Measurements from ENCODE around the gene IL1RAP.
"Not testable (repeated sequence)": the region's sequence is repeated elsewhere in the genome, so short reads cannot be mapped to it uniquely, and the experiment has no call there.

The IL1RAP gene

DNA sequence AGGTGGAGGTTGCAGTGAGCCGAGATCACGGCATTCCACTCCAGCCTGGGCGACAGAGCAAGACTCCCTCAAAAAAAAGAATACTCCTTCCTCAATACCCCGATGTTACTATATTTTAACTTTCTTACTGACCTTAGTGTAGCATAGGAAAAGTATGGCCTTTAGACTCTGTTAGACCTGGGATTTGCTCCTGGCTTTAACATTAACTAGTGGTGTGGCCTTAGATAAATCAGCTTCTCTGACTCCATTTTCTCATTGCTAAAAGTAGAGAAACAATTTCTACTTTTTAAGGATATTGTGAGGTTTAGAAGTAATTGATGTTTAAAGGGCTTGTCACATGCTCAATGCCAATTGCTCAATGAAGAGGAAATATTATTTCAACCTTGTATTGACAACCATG is 7.6 kb upstream of the IL1RAP start:
- no peak for DNase-seq (ENCODE audit: low read depth)

DNA sequence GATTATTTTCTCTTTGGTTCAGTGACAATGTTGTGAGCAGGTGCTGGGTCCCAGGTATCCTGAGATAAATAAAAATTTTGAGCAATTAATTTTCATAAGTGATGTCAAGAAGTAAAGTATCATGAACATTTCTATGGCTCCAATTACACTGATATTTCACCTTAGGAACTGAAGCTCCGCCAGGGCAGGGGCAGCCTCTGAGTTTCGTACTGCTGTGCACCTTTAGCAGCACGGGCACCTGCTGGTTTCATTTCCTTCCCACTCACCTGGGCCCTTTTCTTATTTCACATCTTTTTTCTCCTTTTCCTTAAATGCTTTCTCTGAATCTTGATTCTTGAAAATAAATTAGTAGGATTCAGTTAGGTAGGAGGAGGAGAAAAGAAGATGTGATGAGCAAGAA is 1.2 kb upstream of the IL1RAP start:
- no peak for DNase-seq (ENCODE audit: low read depth)

DNA sequence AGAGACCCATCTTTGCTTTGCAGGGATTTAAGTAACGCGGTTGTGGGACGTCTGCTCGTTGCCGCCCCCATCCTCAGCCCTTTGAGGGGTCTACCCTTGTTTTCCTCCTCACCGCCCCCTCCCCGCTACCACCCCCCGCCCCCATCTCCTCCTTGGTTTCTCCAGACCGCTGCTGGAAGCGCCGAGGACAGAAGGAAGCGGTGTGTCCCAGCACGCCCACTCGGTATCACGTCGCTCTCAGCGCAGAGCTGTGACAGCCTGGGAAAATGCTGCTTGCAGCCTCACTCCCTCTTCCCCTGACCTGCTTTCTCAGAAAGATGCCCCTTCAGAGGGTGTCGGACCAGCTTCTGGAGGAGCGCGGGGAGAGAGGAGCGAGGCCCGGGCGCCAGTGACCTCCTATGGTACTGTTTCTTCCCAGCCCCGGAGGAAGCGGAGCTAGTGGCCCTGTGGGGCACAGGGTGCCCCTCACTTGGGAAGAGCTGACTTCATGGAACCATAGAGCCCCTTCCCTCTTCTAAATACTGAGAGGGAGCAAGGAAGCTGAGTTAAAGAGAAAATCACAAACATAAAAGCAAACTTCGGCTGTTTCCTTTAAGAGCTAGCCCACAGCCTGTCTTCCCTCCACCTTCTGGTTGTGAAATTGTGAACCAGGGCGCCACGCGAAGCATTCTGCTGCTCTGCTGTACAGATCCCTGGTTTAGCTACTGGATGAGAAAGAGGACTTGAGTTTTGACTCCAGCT is 698 bp downstream of the IL1RAP start:
- DNase-seq (ENCODE audit: low read depth), result peak; percentile 53

DNA sequence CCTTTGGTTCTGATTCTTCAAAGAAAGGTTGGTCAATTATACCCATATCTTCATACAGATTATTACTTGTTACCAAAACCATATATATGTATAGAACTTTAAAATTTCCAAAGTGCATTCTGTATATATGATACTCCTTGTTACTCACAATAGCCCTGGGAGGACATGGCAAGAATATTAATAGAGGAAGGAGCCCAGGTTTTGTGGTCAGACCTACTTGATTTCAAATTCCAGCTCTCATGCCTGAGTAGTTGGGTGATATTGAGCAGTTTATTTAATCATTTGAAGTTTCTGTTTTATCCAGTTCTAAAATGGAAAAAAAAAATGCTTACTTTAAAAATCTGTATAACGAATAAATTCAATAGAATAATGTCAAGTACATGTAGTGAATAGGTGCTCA is 2.5 kb downstream of the IL1RAP start:
- no peak for DNase-seq (ENCODE audit: low read depth)

DNA sequence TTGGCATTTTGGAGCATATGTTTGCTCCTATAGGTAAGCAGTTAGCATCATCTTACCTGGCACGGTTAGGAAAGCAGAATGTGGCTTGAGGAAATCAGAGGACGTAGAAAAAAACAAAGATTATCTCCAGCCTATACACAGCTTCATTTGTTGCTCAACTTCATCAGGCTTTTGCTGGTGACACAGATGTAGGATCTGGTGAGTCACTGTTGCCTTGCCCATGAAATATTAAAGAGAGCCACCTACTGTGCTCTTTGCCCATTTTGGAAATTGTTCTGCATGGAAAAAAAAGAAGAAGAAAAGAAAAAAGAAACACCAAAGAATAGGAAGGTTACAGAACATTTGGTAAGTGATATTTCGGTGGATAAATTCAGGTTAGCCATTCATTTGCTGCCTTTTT is 3.8 kb downstream of the IL1RAP start:
- peak; percentile 58 for DNase-seq (ENCODE audit: low read depth)

DNA sequence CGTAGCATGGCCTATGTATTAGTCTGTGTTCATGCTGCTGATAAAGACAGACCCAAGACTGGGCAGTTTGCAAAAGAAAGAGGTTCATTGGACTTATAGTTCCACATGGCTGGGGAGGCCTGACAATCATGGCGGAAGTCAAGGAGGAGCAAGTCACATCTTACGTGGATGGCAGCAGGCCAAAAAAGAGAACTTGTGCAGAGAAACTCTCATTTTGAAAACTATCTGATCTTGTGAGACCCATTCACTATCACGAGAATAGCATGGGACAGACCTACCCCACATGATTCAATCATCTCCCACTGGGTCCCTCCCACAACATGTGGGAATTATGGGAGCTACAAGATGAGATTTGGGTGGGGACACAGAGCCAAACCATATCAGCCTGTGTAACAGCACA is 4.6 kb downstream of the IL1RAP start:
- DNase-seq (ENCODE audit: low read depth), result not testable (repeated sequence)

DNA sequence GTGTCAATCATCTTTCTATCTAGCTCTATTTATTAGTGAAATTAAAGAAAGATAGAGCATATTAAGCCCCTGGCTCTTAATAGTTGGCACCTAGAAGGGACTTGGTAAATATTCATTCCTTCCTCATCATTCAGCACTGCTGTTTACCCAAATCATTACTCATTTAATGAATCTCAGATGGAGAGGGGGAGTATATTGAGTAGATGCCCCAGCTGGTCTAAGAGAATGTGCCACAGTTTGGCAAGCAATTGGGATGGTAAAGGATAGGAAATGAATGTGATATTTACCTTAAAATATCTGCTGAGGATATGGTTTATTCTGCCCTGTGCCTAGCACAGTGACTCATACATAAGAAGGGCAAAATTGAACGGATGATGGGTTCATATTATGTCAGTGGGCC is 6.0 kb downstream of the IL1RAP start:
- peak; percentile 69 for DNase-seq (ENCODE audit: low read depth)

DNA sequence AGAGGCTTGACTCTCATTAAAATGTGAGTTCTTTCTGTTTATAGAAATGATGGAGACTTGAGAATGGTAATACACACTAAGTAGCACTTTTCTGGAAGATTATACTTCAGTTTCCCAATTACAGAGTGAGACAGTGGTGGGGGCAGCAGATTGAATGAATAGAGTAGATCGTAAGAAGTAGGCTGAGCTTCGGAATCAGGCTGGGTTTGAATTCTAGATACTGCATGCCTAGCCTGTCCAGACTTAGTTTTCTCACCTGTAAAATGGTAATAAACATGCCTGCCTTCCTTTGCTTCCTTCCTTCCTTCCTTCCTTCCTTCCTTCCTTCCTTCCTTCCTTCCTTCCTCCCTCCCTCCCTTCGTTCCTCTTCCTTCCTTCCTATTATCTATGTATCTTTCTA is 8.1 kb downstream of the IL1RAP start:
- no peak for DNase-seq (ENCODE audit: low read depth)

DNA sequence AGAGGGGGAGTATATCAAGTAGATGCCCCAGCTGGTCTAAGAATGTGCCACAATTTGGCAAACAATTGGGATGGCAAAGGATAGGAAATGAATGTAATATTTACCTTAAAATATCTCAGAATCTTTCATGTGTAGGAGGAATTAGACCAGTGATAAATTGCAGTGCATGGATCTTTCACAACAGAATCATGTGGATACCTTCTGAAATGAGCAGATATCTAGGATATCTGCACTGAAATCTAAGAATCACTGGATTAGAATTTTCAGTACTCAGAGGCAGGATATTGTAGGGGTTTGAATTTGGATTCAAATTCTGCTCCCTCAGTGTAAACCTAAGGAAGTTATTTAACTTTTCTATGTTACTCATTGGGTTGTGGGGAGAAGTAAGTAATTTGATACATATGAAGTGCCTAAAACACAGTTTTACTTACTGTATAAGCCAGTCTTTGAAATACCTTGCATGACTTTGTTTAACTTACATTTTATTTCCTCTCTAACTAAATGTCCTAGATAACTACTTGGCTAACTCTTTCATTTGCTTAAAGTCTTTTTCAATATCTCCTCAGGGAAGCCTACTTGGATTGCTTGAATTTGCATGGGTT is 8.8 kb downstream of the IL1RAP start:
- no peak for DNase-seq (ENCODE audit: low read depth)

DNA sequence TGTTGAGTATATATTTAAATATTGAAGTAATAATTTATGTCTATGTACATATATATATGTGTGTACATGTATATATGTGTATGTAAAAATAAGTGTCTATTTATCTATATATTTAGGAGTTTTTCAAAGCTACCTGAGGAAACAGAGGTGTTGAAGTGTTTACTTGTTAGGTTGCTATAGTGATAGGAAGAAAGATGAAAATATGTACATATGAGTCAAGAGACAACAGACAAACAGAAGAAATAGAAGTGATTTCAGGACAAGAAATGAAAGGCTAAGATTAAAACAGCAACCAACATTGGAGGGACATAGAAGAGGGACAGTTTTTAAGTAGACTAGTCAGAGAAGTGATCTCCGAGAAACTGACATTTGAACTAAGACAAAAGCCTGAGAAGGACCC is 11.1 kb downstream of the IL1RAP start:
- DNase-seq (ENCODE audit: low read depth), result no peak

DNA sequence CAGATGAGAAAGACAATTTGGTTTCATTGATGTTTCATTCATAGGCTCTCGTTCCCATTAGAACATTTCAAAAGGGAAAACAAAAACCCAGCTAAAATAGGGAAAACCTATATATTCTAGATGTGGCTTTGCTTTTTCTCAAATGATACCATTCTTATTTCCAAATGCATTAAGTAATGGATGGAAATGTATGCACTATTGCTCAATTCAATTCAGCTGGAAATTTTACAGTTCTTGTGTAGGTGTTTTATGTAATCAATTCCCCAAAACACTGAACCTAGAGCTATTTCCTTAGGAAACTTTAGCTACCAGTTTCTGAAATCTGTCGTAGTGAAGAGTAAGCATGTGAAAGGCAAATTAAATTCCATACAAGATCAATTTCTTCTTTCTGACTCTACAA is 11.7 kb downstream of the IL1RAP start:
- no peak for DNase-seq (ENCODE audit: low read depth)

DNA sequence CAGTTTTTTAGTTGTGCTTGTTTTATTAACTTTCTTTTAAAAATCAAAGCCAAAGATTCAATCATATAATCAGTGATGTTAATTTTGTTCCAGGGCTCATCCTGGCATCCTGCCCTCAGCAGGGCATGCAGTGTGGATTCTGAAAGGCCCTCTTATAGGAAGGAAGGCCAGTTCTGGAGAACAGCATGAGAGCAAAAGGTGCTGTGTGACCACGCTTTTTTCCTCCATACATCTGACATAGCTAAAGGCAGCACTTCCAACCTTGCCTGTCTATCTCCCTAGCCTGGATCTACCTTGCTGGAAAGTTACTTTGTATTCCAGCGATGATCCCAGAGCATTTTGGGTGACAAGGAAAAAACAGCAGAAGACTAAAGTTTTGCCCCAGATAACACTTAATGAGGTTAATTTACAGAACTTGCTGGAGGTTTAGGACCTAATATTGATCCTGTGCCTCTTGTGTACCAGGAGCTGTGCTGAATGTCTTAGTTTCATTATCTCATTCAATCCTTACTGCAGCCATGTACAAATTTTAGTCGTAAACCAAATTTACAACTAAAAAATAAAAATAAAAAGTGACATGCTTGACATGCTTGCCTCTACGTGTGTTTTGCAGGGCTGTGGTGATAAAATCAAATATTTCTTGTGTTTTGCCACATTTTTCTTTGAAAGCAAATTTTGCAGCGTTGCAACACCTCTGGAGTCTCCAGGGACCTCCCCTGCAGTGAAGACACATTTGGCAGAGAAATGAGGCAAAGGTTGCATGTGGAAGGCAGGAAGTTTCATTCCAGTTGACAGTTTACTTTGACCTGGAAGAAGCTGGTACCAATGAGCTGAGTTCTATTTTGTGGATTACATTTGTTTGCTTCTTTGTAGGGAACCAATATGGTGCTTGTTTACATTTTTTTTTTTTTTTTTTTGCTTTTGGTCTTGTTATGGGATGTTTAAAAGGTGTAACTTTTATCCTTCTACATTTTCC is 13.2 kb downstream of the IL1RAP start:
- DNase-seq (ENCODE audit: low read depth), result peak; percentile 75

DNA sequence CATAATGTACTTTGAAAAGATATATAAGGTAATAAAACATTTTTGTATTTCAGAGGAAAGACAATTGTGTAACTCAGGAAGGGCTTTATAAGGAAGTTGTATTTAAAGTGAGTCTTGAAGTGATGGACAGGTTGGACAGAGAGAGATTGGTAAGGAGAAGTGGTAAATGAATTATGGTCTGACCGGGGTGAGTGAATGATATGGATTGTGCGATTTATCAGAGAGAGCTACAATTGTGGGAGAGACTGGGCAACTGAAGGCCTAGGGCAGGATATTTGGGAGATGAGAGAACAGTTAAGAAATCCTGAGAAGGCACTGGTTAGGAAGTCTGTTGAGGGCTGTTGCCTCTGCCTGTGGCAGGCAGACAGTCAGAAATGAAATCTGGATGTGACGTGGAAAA is 14.8 kb downstream of the IL1RAP start:
- no peak for DNase-seq (ENCODE audit: low read depth)

DNA sequence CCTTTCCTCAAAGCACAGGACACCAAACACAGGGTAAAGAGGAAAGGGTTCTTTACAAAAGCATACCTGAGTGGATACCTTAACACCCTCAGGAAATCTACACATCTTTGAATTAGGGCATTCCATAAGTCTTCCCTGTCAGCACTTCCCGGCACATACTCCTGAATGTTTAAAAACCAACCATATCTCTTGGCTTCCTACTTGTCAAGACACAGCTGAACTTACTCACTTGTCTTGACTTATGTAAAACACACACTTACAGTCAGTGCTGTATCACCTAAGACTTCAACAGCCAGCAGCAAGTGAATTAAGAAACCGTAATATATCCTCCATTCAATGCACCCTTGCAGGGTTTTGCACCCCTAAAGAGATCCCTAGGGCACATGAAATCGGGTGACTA is 17.5 kb downstream of the IL1RAP start:
- no peak for DNase-seq (ENCODE audit: low read depth)

DNA sequence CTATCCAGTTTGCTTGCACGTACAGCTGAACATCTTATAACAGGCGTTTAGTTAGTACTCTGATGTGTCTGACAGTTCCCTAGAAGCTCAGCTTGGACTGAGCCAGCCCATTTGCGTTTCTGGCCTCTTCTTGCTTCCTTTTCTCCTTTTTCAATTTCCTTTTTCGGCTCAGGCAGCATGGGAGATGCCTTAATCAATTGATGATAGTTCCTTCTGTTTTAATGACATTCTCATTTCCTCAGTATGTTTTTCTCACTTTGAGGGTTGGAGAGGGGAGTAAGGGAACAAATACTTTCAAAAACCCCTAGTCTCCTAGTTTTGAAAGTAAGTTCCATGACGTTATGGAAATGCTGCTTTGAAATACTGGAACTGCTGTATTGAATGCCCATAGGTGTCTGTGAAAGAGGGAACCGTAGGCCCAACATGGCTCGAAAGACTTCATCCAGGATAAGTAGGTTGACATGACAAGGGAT is 18.9 kb downstream of the IL1RAP start:
- DNase-seq (ENCODE audit: low read depth), result no peak

DNA sequence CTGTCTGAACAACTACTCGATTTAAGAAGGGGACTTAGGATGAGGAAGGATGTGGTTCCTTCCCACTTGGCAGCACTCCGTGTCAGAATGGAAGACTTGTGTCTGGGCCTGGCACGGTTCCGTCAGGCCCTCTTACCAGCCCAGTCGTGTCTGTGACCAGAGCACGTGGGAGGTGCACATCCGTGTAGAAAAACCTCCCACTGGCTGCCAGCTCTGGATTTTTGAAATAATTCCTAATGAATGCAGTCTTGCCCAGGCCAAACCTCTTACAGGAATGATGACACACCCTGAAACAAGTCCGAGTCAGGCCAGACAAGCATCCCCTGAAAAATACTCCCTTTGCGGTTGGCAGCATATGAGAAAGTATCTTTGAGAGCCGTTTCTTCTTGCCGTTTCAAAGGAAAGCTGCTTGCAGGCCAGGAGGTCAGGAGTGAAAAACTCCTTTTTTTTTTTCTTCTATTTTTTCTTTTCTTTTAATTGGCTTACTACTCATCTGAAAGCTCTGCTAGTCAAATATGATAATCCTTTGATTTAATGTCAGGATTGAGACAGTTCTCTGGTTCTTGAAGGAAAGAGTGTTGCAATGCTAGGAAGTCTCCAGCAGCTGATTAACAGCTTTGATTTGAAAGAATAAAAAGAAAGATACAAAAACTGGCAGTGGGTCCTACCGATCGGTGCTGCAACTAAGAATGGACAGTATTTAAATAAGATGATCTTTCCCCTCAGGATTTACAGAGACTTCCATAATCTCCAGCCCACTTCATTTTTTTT is 19.8 kb downstream of the IL1RAP start:
- DNase-seq (ENCODE audit: low read depth), result peak; percentile 95

DNA sequence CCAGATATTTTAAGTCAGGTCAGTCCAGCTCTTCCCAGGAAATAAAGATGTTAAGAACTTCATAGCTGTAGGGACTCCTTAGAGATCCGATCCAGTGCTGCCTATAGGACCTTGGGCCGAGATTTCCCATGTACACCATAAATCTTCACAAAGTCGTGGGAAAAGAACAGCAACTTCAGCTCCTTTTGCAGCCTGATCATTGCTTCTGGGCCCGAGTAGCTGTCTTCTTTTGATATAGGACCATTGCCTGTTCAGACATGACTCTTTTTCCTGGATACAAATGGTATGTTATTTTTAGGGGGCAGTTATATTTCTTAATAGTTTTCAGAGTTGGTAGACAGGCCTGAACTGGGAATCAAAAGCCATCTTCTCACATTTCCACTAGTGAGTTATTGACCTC is 20.5 kb downstream of the IL1RAP start:
- DNase-seq (ENCODE audit: low read depth), result no peak

DNA sequence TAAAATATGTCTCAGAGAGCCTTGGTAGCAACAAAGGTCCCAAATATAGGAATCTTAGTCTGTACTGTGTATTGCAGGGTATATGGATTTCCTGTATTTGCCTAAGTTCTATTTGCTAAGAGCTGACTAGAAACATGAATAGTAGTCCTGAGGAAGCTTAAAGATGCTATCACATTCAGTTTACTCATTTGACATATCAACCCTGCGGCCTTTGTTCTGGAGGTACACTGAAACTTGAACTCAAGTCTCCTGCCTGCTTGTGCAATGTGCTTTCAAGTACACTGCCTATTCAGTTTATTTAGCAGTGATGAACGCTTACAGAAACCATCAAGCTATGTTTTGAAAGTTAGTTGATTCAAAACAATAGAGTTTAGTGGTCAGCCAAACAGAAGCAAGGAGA is 21.1 kb downstream of the IL1RAP start:
- DNase-seq (ENCODE audit: low read depth), result no peak

DNA sequence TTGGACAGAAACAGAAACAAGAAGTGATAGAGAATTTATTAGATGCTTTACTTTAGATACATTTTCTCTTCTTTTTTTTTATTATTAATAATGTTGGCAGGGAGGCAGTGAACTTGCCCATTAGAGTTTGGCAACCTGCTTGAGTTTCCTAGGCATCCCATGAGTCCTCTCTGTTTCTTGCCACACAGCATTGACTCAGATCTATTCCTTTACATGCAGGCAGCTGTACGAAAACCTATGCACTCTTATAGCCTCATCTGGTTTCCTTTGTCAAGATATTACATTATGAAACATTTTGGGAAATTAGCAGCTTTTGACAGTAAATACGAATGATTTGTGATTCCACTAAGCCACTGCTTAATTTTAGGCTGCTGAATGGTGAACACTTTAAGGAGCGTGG is 23.3 kb downstream of the IL1RAP start:
- DNase-seq (ENCODE audit: low read depth), result peak; percentile 26

DNA sequence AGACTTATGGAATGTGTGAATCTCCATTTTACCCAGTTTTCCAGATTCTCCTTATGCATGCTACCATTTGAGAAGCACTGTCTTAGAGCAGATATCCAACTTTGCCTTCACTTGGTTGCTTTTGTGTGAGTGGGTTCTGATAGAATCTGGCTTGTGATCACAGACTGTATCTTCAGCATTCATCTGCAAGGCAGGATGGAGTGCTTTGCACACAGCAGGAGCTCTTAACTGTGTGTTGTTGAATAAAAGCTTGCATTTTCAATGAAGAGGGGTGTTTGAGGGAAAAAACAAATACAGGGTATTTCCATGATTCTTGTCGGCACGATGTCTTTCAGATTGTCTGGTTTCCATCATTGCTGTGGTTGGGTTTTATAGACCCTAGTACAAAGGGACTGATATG is 24.4 kb downstream of the IL1RAP start:
- DNase-seq (ENCODE audit: low read depth), result no peak

DNA sequence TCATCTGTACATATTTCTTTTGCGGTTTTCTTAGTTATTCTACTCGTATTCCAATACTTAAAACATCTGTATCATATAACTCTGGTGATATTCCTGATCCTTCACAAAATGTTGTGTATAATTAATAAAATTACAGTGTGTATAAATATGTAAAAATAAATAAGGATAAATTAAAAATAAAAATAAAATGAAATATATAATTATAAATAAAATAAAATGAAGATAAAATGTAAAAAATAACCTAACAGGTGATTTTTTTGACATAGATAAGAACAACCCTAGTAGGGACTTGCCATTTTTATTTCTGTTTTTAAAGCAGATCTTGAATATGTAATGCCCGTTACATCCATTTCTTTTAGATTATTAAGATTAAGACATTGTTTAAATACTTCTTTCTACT is 25.6 kb downstream of the IL1RAP start:
- no peak for DNase-seq (ENCODE audit: low read depth)

DNA sequence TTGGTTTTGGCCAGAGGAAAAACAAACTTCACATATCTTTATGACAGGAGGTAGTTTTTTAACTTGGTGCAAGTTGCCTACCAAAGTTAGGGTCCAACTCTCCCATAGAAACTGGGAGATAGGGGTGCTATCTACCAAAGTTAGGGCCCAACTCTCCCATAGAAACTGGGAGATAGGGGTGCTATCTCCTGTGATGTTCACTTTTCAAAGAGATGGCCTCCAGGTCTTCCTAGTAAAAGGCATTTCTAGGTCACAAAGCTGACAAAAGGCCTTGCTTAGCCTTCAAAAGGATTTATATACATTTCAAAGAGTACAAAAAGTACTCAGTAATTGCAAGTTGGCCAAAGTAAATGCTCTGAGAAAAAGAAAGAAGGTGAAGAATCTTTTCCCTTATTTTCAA is 27.1 kb downstream of the IL1RAP start:
- no peak for DNase-seq (ENCODE audit: low read depth)

Data from fibroblast of gingiva (primary cell).